OCI-LY7 (cell line): ENCODE results near the gene USP32. TPM values are rescaled to one million over a fixed set of nuclear protein-coding genes. Genes with fewer than 3 reads are reported as not detected.

Experiments used
- BruUV-seq: library from RNA; stranded (reverse); fragments of 400-500 nt; replicated peaks from 2 replicates; lab custom pipeline; 2021; lab: Mats Ljungman, UMichigan
- CTCF ChIA-PET: fragments of 300-600 bp; sonication (Branson Sonifier 250); formaldehyde crosslinking; loops from one replicate; lab custom pipeline; 2022; ENCODE audit warnings: antibody characterized with exemption; ENCODE audit not compliant: unreplicated experiment; lab: Charles Lee
- POLR2A ChIA-PET: fragments of 300-600 bp; sonication (Branson Sonifier 250); formaldehyde crosslinking; loops from one replicate; lab custom pipeline; 2022; ENCODE audit warnings: antibody characterized with exemption; lab: Charles Lee
- DNase-seq: peaks from one replicate; pipeline ENCODE4 v3.0.0-alpha.2; 2015; ENCODE audit warnings: low spot score
- H2AFZ ChIP-seq: fragments of 200-600 bp; sonication (generic), shearing (Covaris generic); 2 replicates; pipeline ENCODE4 v1.6.1; 2014; ENCODE audit warnings: mild to moderate bottlenecking, antibody characterized with exemption, low read length, moderate library complexity
- H3K27ac ChIP-seq: fragments of 200-600 bp; sonication (generic); 2 replicates; pipeline ENCODE4 v1.5.1; 2014; ENCODE audit warnings: mixed run types, low read depth, mild to moderate bottlenecking, moderate library complexity, low read length, inconsistent platforms; ENCODE audit not compliant: poor library complexity, severe bottlenecking
- H3K36me3 ChIP-seq: fragments of 200-600 bp; sonication (generic); 2 replicates; pipeline ENCODE4 v1.6.1; 2014; ENCODE audit warnings: mild to moderate bottlenecking, antibody characterized with exemption, low read length, moderate library complexity, mixed read lengths; ENCODE audit not compliant: insufficient read depth
- H3K4me1 ChIP-seq: fragments of 200-600 bp; sonication (generic); 2 replicates; pipeline ENCODE4 v1.5.1; 2014; ENCODE audit warnings: mild to moderate bottlenecking, low read length; ENCODE audit not compliant: insufficient read depth, poor library complexity, severe bottlenecking
- H3K4me2 ChIP-seq: fragments of 200-600 bp; sonication (generic); 2 replicates; pipeline ENCODE4 v1.6.1; 2014; ENCODE audit warnings: mild to moderate bottlenecking, low read length
- H3K4me3 ChIP-seq: fragments of 200-600 bp; sonication (generic); 2 replicates; pipeline ENCODE4 v1.5.1; 2014; ENCODE audit warnings: mild to moderate bottlenecking, low read depth, low read length; ENCODE audit not compliant: poor library complexity, severe bottlenecking
- H3K79me2 ChIP-seq: fragments of 200-600 bp; sonication (generic); 2 replicates; pipeline ENCODE4 v1.6.1; 2016; ENCODE audit warnings: low read depth, mild to moderate bottlenecking, low read length, moderate library complexity, mixed read lengths; ENCODE audit not compliant: insufficient read depth
- H3K9me2 ChIP-seq: fragments of 200-600 bp; sonication (generic); 2 replicates; pipeline ENCODE4 v1.6.1; 2016; ENCODE audit warnings: mild to moderate bottlenecking, low read length, mixed read lengths; ENCODE audit not compliant: insufficient read depth
- H3K9me3 ChIP-seq: fragments of 200-600 bp; sonication (generic); 2 replicates; pipeline ENCODE4 v1.6.1; 2014; ENCODE audit warnings: mild to moderate bottlenecking, mixed run types, low read length, mixed read lengths
- H4K20me1 ChIP-seq: fragments of 200-600 bp; sonication (generic); 2 replicates; pipeline ENCODE4 v1.6.1; 2014; ENCODE audit warnings: mild to moderate bottlenecking, antibody characterized with exemption, low read length, moderate library complexity, mixed read lengths; ENCODE audit not compliant: insufficient read depth
- EZH2phosphoT487 ChIP-seq: fragments of 200-600 bp; sonication (generic); IDR thresholded peaks from 2 replicates; pipeline ENCODE4 v1.6.1; 2018; ENCODE audit warnings: low read depth, borderline replicate concordance, mild to moderate bottlenecking, mixed run types, antibody characterized with exemption, low read length, moderate library complexity, mixed read lengths
- intact Hi-C: fragments of 100-400 bp; cut with micrococcal nuclease; formaldehyde crosslinking; loops from one replicate; pipeline ENCODE4 v1.10.0; 2022; ENCODE audit not compliant: unreplicated experiment
- total RNA-seq, 2 experiments: library from RNA; depleted of rRNA in 1 of 2; stranded (reverse); fragments of >200 nt in 1 of 2; shearing (Covaris generic) in 1 of 2; gene quantifications; 2 replicates each; pipeline ENCODE4 v1.2.3, GENCODE V29; 2014 to 2022
- TF ChIP-seq, protein P1 (sequence below): fragments of 200-600 bp; sonication (generic); conservative IDR thresholded peaks from 2 replicates; pipeline ENCODE4 v1.5.1; 2014; ENCODE audit warnings: mild to moderate bottlenecking, antibody characterized with exemption, low read length, moderate library complexity, mixed read lengths

Gene USP32
- total RNA-seq, 2 experiments from 2014 or later = 16.9 to 28.0 TPM

DNA sequence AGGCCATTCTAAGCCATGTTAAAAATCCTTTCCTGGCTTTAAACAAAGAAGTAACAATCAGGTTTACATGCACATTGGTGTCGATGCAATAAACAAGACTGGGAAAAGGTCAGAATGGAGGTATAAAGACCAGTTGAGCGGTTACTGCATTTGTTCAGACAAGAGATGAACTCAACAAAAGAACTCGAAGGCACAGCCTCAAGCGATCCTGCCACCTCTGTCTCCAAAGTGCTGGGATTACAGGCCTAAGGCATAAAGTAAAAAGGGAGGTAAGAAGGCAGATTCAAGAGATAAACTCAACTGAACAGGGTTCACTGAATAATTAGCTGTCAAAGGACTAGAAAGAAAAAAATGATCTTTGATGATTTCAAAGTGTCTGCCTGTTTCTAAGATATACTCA is 39.4 kb downstream of the USP32 start:
- TF ChIP-seq, protein P1, sequence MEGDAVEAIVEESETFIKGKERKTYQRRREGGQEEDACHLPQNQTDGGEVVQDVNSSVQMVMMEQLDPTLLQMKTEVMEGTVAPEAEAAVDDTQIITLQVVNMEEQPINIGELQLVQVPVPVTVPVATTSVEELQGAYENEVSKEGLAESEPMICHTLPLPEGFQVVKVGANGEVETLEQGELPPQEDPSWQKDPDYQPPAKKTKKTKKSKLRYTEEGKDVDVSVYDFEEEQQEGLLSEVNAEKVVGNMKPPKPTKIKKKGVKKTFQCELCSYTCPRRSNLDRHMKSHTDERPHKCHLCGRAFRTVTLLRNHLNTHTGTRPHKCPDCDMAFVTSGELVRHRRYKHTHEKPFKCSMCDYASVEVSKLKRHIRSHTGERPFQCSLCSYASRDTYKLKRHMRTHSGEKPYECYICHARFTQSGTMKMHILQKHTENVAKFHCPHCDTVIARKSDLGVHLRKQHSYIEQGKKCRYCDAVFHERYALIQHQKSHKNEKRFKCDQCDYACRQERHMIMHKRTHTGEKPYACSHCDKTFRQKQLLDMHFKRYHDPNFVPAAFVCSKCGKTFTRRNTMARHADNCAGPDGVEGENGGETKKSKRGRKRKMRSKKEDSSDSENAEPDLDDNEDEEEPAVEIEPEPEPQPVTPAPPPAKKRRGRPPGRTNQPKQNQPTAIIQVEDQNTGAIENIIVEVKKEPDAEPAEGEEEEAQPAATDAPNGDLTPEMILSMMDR = no peak
- TF ChIP-seq EZH2phosphoT487 = no peak
- H3K4me1 ChIP-seq = no peaks in the 10 kb centered on the region

DNA sequence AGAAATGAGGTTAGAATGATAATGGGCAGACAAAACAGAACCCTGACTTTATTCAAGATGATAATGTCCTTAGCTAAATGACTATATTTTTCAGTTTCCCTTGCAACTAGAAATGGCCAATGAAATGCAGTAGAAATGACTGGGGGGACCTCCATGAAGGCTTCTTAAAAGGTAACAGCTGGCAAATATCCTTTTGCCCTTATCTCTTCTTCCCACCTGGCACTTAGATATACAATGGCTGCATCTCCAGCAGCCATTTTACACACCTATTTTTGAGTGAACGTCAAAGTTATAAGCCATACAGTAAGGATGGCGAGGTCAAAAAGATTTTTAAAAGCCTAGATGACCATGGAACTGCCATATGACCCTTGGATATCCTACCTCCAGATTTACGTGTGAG is 39.9 kb downstream of the USP32 start:
- Histone ChIP-seq H4K20me1 (no peaks in the 10 kb centered on the region), H3K27ac (no peak overlapping the region), H3K9me3 (no peaks in the 10 kb centered on the region), H3K4me3 (no peak overlapping the region), H3K9me2 (no peaks in the 10 kb centered on the region), H3K36me3 (no peaks in the 10 kb centered on the region), H3K79me2 (no peaks in the 10 kb centered on the region), H2AFZ (no peak overlapping the region), H3K4me1 (no peaks in the 10 kb centered on the region), H3K4me2 (no peak overlapping the region)
- intact Hi-C loops = no loop called here
- ChIA-PET POLR2A (interaction anchor here (0.6 kb wide), 1 partner anchor 360 kb away, joined by 3 read pairs; no protein-coding TSS in a partner anchor), CTCF (no interaction called here)
- DNase-seq = no peak
- TF ChIP-seq, protein P1 = no peak
- no peak for TF ChIP-seq EZH2phosphoT487
- no TSS peak for BruUV-seq

More for the DNA sequence above, 39.4 kb downstream of the USP32 start:
- no peak for DNase-seq
- BruUV-seq = no TSS peak
- Histone ChIP-seq H3K4me3 (no peak overlapping the region), H3K9me3 (no peaks in the 10 kb centered on the region), H3K4me2 (no peak overlapping the region), H3K9me2 (no peaks in the 10 kb centered on the region), H3K27ac (no peak overlapping the region), H3K36me3 (no peaks in the 10 kb centered on the region), H2AFZ (no peak overlapping the region), H3K79me2 (no peaks in the 10 kb centered on the region), H4K20me1 (no peaks in the 10 kb centered on the region)
- intact Hi-C loops = no loop called here
- ChIA-PET CTCF (no interaction called here), POLR2A (interaction anchor here (0.6 kb wide), 1 partner anchor 359 kb away, joined by 3 read pairs; no protein-coding TSS in a partner anchor)

- Histone ChIP-seq H3K27ac (no peak overlapping the region), H3K4me1 (no peaks in the 10 kb centered on the region), H3K4me3 (no peak overlapping the region), H3K79me2 (no peaks in the 10 kb centered on the region), H3K9me3 (no peaks in the 10 kb centered on the region), H2AFZ (no peak overlapping the region), H3K36me3 (no peaks in the 10 kb centered on the region), H3K4me2 (no peak overlapping the region), H3K9me2 (no peaks in the 10 kb centered on the region), H4K20me1 (no peaks in the 10 kb centered on the region)
- no peak for TF ChIP-seq EZH2phosphoT487
- TF ChIP-seq, protein P1 = no peak
- intact Hi-C loops = no loop called here
- ChIA-PET POLR2A (interaction anchor here (0.6 to 0.7 kb wide), 3 partner anchors 8 to 30 kb away, joined by 3 read pairs; no protein-coding TSS in a partner anchor), CTCF (no interaction called here)
- no TSS peak for BruUV-seq
- DNase-seq = no peak
Observed at GRCh38 chr17:60351012-60351695, 40.8 kb downstream of the USP32 start.
